Right cardiac atrium (tissue), 5 donors: Measurements from ENCODE around the gene NKAIN1. TPM values are rescaled to one million over a fixed set of nuclear protein-coding genes. Genes with fewer than 3 reads are reported as not detected.
"Not testable (repeated sequence)": the region's sequence is repeated elsewhere in the genome, so short reads cannot be mapped to it uniquely, and the experiment has no call there.

Experiments
- ATAC-seq, 2 donors: fragments of 200-7000 bp; cut with Tn5 transposase; one replicate each; pipeline versions ENCODE4 v1.8.0 to v1.9.1; 2020; ENCODE audit warnings: moderate library complexity in 2 of 2, mild to moderate bottlenecking in 1 of 2
- DNase-seq, 3 donors: peaks; one replicate each; pipeline ENCODE4 v3.0.0-alpha.2; 2020
- H3K27ac ChIP-seq: one replicate; pipeline ENCODE4 v1.5.1; 2013; ENCODE audit warnings: mild to moderate bottlenecking, low read length, control low read depth, moderate library complexity
- H3K27me3 ChIP-seq: one replicate; pipeline ENCODE4 v1.6.1; 2013; ENCODE audit not compliant: control insufficient read depth, insufficient read depth
- H3K4me1 ChIP-seq: one replicate; pipeline ENCODE4 v1.6.1; 2013; ENCODE audit warnings: low read length; ENCODE audit not compliant: control insufficient read depth, insufficient read depth
- H3K4me3 ChIP-seq: one replicate; pipeline ENCODE4 v1.5.1; 2013; ENCODE audit warnings: low read length, control low read depth
- H3K9me3 ChIP-seq: one replicate; pipeline ENCODE4 v1.6.1; 2013; ENCODE audit warnings: low read length; ENCODE audit not compliant: control insufficient read depth
- WGBS: extraction: QIAGEN DNeasy Blood & Tissue Kit; methylation state at CpG from one replicate; pipeline ENCODE4 v1.1.7; 2013; 5-methylcytosine and 5-hydroxymethylcytosine counted together
- intact Hi-C, 4 donors: fragments of 100-400 bp; cut with DNase I; formaldehyde crosslinking; loops; one replicate each; pipeline versions ENCODE4 v1.11.0 to v1.14.0; 2022 to 2023
- polyA plus RNA-seq: library from polyadenylated mRNA; stranded (reverse); fragments of 200-250 nt; gene quantifications from one replicate; pipeline ENCODE4 v1.2.3, GENCODE V29; 2013
- total RNA-seq, 4 donors: library from RNA; stranded (reverse); fragmentation: NEBNext Ultra II Directional; extraction: Animal tissue kit (Norgen Biotek cat#: 25700); gene quantifications; one replicate each; pipeline ENCODE4 v1.2.1, GENCODE V29; 2021
- donor health status: healthy with polysubstance abuse.
- donor health status: DM: no; HTN: yes; CAD: no.
- donor health status: DM: no; HTN: no; CAD: no.
- donor health status: DM: no; HTN: yes; CAD: no; lungs with severe emphysema.
- donor health status: DM: yes; HTN: yes; CAD: no.

Gene NKAIN1
- total and polyA plus RNA-seq, 5 donors, result 0.02 TPM; not detected in 4

- H3K4me1 ChIP-seq, H3K4me3 ChIP-seq, H3K27me3 ChIP-seq, H3K9me3 ChIP-seq, intact Hi-C loops, H3K27ac ChIP-seq, ATAC-seq: not testable (repeated sequence)
- WGBS, result 96% methylated on average over 33 of the region's 33 CpGs
- DNase-seq, result peak in 1 of 3 donors; percentile 54
These were observed 63.4 kb downstream of the NKAIN1 start for GRCh38 chr1:31176291-31176690.

DNA sequence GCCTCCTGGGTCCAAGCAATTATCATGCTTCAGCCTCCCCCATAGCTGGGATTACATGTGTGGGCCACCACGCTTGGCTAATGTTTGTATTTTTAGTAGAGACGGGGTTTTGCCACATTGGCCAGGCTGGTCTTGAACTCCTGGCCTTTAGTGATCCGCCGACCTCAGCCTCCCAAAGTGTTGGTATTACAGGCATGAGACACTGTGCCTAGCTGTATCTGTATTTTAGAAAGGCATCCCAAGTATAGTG is 69.3 kb downstream of the NKAIN1 start:
- Histone ChIP-seq H3K9me3 (no peaks in the 10 kb centered on the region), H3K4me3 (no peak overlapping the region), H3K27ac (peak overlapping the region; percentile 13), H3K27me3 (no peaks in the 10 kb centered on the region), H3K4me1 (no peaks in the 10 kb centered on the region)
- WGBS, result 83% methylated on average over 4 of the region's 4 CpGs
- DNase-seq, result no peak
- intact Hi-C loops, result no loop called here
- no peak for ATAC-seq

- 65% methylated on average over 8 of the region's 8 CpGs for WGBS
- no peak overlapping the region for H3K27ac ChIP-seq
- no peaks in the 10 kb centered on the region for H3K27me3 ChIP-seq
- no peaks in the 10 kb centered on the region for H3K9me3 ChIP-seq
- DNase-seq, result no peak
- H3K4me3 ChIP-seq, result no peak overlapping the region
- intact Hi-C loops, result no loop called here
- no peaks in the 10 kb centered on the region for H3K4me1 ChIP-seq
- ATAC-seq, result no peak
These were observed 73.2 kb downstream of the NKAIN1 start for GRCh38 chr1:31166462-31166861.

- intact Hi-C loops, result no loop called here
- Histone ChIP-seq H3K4me1 (no peaks in the 10 kb centered on the region), H3K27ac (no peak overlapping the region), H3K4me3 (no peak overlapping the region), H3K9me3 (no peaks in the 10 kb centered on the region), H3K27me3 (no peaks in the 10 kb centered on the region)
- WGBS, result 70% methylated on average over 5 of the region's 5 CpGs
- ATAC-seq (no peak), DNase-seq (no peak)
These were observed 75.4 kb downstream of the NKAIN1 start for GRCh38 chr1:31164291-31164690.

DNA sequence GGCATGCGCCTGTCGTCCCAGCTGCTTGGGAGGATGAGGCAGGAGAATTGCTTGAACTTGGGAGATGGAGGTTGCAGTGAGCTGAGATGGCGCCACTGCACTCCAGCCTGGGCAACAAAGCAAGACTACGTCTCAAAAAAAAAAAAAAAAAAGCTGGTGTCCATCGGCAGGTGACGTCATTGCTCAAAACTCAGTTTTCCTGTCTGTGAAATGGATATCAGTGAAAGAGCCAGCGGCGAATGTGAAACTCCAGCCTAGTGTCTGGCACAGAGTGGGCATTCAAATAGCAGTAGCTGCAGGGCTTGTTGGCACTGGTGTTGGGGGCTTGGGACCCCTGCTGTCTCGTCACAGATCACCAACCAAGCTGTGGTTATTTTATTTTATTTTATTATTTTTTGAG is 75.8 kb downstream of the NKAIN1 start:
- WGBS, result 83% methylated on average over 9 of the region's 9 CpGs
- DNase-seq, result no peak
- H3K4me1 ChIP-seq, result no peaks in the 10 kb centered on the region
- no peak overlapping the region for H3K27ac ChIP-seq
- no peak overlapping the region for H3K4me3 ChIP-seq
- intact Hi-C loops, result no loop called here
- no peaks in the 10 kb centered on the region for H3K9me3 ChIP-seq
- ATAC-seq, result no peak
- no peaks in the 10 kb centered on the region for H3K27me3 ChIP-seq

- ATAC-seq, result peak in 1 of 2 donors; percentile 8
- DNase-seq, result no peak
- no peaks in the 10 kb centered on the region for H3K9me3 ChIP-seq
- no peaks in the 10 kb centered on the region for H3K4me1 ChIP-seq
- H3K4me3 ChIP-seq, result no peak overlapping the region
- H3K27ac ChIP-seq, result no peak overlapping the region
- intact Hi-C loops, result no loop called here
- 79% methylated on average over 5 of the region's 5 CpGs for WGBS
- H3K27me3 ChIP-seq, result no peaks in the 10 kb centered on the region
These were observed 78.1 kb downstream of the NKAIN1 start for GRCh38 chr1:31161571-31161970.

- Histone ChIP-seq H3K4me1 (no peaks in the 10 kb centered on the region), H3K27ac (no peak overlapping the region), H3K27me3 (no peaks in the 10 kb centered on the region), H3K9me3 (no peaks in the 10 kb centered on the region), H3K4me3 (no peak overlapping the region)
- DNase-seq, result no peak
- intact Hi-C loops, result no loop called here
- no peak for ATAC-seq
- 70% methylated on average over 9 of the region's 9 CpGs for WGBS
These were observed 79.6 kb downstream of the NKAIN1 start for GRCh38 chr1:31159869-31160611.

- no peak overlapping the region for H3K27ac ChIP-seq
- intact Hi-C loops, result no loop called here
- ATAC-seq, result no peak
- H3K4me3 ChIP-seq, result no peak overlapping the region
- WGBS, result 94% methylated on average over 2 of the region's 2 CpGs
- no peak for DNase-seq
- no peaks in the 10 kb centered on the region for H3K27me3 ChIP-seq
- H3K9me3 ChIP-seq, result no peaks in the 10 kb centered on the region
- H3K4me1 ChIP-seq, result no peaks in the 10 kb centered on the region
These were observed 80.4 kb downstream of the NKAIN1 start for GRCh38 chr1:31159323-31159722.

DNA sequence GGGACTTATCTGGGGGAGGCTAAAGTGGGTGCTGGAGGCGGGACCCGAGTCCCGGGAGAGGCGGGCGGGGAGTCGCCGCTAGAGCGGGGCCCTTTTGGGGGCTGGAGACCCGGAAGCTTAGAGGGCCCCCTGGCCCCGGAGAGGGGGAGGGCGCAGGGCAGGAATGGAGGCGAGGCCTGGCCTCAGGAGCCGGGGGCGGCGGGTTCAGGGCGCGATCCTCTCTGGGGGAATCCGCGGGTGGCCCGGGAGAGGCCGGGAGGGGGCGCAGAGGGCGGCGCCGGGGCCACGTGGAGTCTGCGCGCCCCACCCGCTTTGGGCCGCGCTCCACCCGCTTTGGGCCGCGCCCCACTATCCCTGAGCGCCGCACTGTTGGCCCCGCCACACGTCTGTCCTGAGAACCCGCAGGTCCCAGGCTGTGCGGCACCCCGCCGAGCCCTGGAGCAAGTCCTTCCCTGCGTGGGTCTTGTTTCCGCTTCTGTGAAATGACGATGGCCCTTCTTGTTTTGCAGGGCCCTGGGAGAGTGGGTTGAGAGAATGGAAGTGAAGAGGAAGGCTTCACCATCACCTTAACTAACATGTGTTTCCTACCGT is 84.4 kb downstream of the NKAIN1 start:
- under 1% methylated on average over 45 of the region's 46 CpGs for WGBS
- intact Hi-C loops, result no loop called here
- Histone ChIP-seq H3K27me3 (no peaks in the 10 kb centered on the region), H3K27ac (no peak overlapping the region), H3K9me3 (no peaks in the 10 kb centered on the region), H3K4me1 (no peaks in the 10 kb centered on the region), H3K4me3 (peak overlapping the region; percentile 82)
- peak; percentile 94 to 95 for ATAC-seq
- peak; percentile 73 to 89 (median 85) for DNase-seq

DNA sequence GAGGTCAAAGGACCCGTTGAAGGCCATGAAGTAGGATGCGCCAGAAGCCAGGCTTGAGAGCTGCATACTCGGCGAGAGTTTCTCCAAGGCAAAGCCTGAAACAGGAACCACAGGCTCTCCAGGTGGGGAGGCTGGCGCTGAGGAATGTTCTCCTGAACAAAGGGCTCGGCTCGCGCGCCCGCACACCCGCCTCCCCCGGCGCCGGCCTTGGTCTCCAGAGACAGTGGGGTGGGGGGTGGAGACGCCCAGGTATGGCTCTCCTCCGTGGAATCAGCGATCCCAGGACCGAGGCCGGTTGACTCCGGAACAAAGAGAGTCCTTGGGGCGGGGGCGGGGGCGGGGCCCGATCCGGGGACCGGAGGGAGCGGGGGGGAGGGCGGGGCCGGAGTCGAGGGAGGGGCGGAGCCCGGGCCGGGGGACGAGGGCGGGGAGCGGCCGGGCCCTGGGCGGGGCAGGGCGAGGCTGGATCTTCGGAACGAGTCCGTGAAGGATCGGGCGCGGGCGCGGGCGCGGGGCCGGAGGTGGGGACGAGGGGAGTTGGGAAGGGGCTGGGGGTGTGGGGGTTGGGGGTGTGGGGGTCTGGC is 85.0 kb downstream of the NKAIN1 start:
- ATAC-seq, result peak; percentile 92 to 94
- Histone ChIP-seq H3K27me3 (no peaks in the 10 kb centered on the region), H3K27ac (peak overlapping the region; percentile 73), H3K9me3 (no peaks in the 10 kb centered on the region), H3K4me1 (no peaks in the 10 kb centered on the region), H3K4me3 (peak overlapping the region; percentile 82)
- intact Hi-C loops, result no loop called here
- 6% methylated on average over 49 of the region's 51 CpGs for WGBS
- DNase-seq, result peak; percentile 82 to 91 (median 89)

DNA sequence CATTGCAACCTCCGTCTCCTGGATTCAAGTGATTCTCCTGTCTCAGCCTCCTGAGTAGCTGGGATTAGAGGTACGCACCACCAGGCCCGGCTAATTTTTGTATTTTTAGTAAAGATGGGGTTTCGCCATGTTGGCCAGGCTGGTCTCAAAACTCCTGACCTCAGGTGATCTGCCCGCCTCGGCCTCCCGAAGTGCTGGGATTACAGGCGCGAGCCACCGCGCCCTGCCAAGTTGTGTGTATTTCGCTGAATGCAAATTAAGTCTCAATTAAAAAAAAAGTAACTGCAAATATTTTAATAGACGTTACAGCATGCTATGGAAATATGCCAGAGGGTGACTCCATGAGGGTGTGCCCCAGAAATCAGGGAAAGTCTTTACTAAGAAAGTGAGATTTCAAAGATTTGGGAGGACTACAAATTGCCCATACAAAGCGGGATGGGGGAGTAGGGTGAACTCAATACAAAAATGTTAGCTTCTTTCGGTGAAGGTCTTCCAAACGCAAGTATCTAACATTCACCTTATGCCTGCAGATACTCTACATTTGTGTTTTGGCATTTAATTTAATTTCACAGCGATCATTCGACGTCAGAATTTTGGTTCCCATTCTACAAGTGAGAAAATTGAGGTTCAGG is 85.6 kb downstream of the NKAIN1 start:
- Histone ChIP-seq H3K9me3 (no peaks in the 10 kb centered on the region), H3K4me3 (peak overlapping the region; percentile 82), H3K4me1 (no peaks in the 10 kb centered on the region), H3K27ac (peak overlapping the region; percentile 73), H3K27me3 (no peaks in the 10 kb centered on the region)
- no peak for DNase-seq
- 86% methylated on average over 19 of the region's 19 CpGs for WGBS
- intact Hi-C loops, result no loop called here
- no peak for ATAC-seq
